ENCODE measurements around the gene CCBE1. TPM values are rescaled to one million over a fixed set of nuclear protein-coding genes. Genes with fewer than 3 reads are reported as not detected.
"Not testable (repeated sequence)": the region's sequence is repeated elsewhere in the genome, so short reads cannot be mapped to it uniquely, and the experiment has no call there.

The CCBE1 gene
- total RNA-seq, result not detected
- polyA plus RNA-seq, result not detected

DNA sequence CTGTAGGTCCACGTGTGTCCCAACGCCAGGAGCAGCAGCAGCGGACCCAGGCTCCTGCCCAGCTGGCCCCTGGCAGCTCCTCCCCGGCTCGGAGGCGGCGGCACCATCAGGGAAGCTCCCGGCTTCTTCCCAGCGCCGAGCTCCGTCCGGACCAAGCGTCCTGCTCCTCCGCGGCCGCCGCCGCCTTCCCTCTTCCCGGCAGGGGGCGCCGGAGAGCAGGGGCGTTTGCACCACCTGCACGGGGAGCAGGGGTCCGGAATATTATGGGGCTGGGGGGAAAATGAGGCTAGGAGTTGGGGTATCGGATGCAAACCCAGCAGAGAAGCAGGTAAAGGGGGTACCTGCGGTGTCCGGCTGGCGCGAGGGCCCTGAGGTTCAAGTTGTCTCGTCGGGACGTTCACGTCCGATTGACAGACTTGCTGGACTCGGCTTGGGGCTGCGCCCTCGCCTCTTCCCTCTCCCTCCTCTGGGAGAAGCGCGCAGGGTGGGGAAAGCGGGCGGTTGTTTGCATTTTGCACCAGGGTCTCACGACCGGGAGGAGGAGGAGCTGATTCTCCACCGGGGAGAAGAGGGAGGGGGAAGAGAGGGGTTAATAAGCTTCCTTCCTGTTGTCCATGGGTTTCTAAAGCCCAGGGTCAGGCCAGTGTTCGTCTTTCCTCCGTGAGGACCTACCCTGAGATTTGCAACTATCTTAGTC is at the start of gene CCBE1:
Gene CCBE1 (minus strand): TSS at position 188 of the 697 bp plus-strand sequence.
- H3K27ac Mint-ChIP-seq, result no peak within 1 kb of the TSS
- DNase-seq, result no peak
- no peaks in the 10 kb centered on the region for H3K9me3 Mint-ChIP-seq
- Histone ChIP-seq H3K36me3 (ENCODE audit: insufficient read depth, low read length) (no peaks in the 10 kb centered on the region), H3K27me3 (ENCODE audit: insufficient read depth, low read length) (peaks cover 5% of the 10 kb centered on the region), H3K27ac (ENCODE audit: low read depth, low read length) (no peak within 1 kb of the TSS), H3K4me3 (ENCODE audit: low read length in 2 of 2) (no peak within 1 kb of the TSS), H3K9me3 (ENCODE audit: control insufficient read depth in 1 of 2, low read length in 2 of 2) (no peaks in the 10 kb centered on the region), H3K4me1 (ENCODE audit: insufficient read depth, low read length) (no peaks in the 10 kb centered on the region)
- intact Hi-C loops (cut with micrococcal nuclease), result no loop called here
- peak within 1 kb of the TSS in 3 of 8 donors; percentile 62 to 66 (median 66) for H3K4me3 Mint-ChIP-seq
- CTCF ChIA-PET (ENCODE audit: partially characterized antibody), result no interaction called here
- peaks cover 30 to 37% of the 10 kb centered on the region in 2 donors for H3K27me3 Mint-ChIP-seq
- H3K4me1 Mint-ChIP-seq, result peaks cover 2 to 15% (median 13%) of the 10 kb centered on the region in 4 donors
- no peaks in the 10 kb centered on the region for H3K36me3 Mint-ChIP-seq
- POLR2A ChIA-PET (ENCODE audit: partially characterized antibody), result no interaction called here

DNA sequence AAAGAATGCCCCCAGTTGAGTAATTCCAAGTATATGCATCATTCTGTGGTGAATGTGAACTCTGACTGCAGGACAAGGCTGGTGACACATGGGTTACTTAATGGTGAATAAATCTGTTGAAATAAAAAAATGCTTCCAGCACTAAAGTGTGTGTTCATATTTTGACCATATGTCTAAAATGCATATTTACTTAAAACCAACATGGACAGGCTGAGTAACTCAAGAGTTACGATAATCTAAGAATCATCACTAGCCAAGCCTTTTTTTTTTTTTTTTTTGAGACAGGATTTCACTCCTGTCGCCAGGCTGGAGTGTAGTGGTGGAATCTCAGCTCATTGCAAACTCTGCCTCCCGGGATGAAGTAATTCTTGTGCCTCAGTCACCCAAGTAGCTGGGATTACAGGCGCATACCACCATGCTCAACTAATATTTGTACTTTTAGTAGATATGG is 47.1 kb upstream of the CCBE1 start:
- Mint-ChIP-seq H3K4me3 (no peak overlapping the region), H3K9me3 (peaks cover 0 to 4% (median 0%) of the 10 kb centered on the region in 8 donors), H3K4me1 (no peaks in the 10 kb centered on the region), H3K27me3 (peaks cover 0 to 3% of the 10 kb centered on the region in 2 donors), H3K36me3 (no peaks in the 10 kb centered on the region), H3K27ac (no peak overlapping the region)
- DNase-seq, result no peak
- intact Hi-C loops (cut with micrococcal nuclease), result no loop called here
- no peaks in the 10 kb centered on the region for H3K9me3 ChIP-seq (ENCODE audit: control insufficient read depth in 1 of 2, low read length in 2 of 2)
- H3K36me3 ChIP-seq (ENCODE audit: insufficient read depth, low read length), result no peaks in the 10 kb centered on the region
- no peak overlapping the region for H3K4me3 ChIP-seq (ENCODE audit: low read length in 2 of 2)
- ChIA-PET CTCF (ENCODE audit: partially characterized antibody) (no interaction called here), POLR2A (ENCODE audit: partially characterized antibody) (no interaction called here)
- H3K27me3 ChIP-seq (ENCODE audit: insufficient read depth, low read length), result no peaks in the 10 kb centered on the region
- no peaks in the 10 kb centered on the region for H3K4me1 ChIP-seq (ENCODE audit: insufficient read depth, low read length)
- H3K27ac ChIP-seq (ENCODE audit: low read depth, low read length), result no peak overlapping the region

DNA sequence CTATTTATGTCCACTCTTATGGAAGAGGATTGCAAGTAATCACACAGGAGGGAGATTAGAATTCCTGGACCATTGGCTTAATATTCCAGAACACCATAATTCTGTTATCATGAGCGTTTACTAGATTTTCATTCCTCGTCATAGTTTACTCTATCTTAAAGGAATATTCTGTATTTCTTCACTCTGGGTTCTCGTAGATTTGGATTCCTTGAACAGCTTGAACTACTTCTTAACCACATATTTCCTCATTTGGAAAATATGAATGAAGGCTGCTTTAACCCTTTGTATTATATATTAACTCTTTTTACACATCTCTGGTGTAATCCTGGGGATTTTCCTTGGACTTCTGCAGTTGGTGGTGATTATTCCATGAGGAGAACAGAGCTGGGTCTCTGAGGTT is 46.3 kb upstream of the CCBE1 start:
- Mint-ChIP-seq H3K36me3 (no peaks in the 10 kb centered on the region), H3K9me3 (peaks cover 0 to 8% (median 2%) of the 10 kb centered on the region in 8 donors), H3K4me1 (no peaks in the 10 kb centered on the region), H3K27ac (no peak overlapping the region), H3K27me3 (peaks cover 0 to 3% of the 10 kb centered on the region in 2 donors), H3K4me3 (no peak overlapping the region)
- CTCF ChIA-PET (ENCODE audit: partially characterized antibody), result no interaction called here
- DNase-seq, result no peak
- Histone ChIP-seq H3K4me3 (ENCODE audit: low read length in 2 of 2) (no peak overlapping the region), H3K9me3 (ENCODE audit: control insufficient read depth in 1 of 2, low read length in 2 of 2) (no peaks in the 10 kb centered on the region), H3K27ac (ENCODE audit: low read depth, low read length) (no peak overlapping the region), H3K4me1 (ENCODE audit: insufficient read depth, low read length) (no peaks in the 10 kb centered on the region), H3K36me3 (ENCODE audit: insufficient read depth, low read length) (no peaks in the 10 kb centered on the region), H3K27me3 (ENCODE audit: insufficient read depth, low read length) (no peaks in the 10 kb centered on the region)
- intact Hi-C loops (cut with micrococcal nuclease), result no loop called here
- POLR2A ChIA-PET (ENCODE audit: partially characterized antibody), result no interaction called here

DNA sequence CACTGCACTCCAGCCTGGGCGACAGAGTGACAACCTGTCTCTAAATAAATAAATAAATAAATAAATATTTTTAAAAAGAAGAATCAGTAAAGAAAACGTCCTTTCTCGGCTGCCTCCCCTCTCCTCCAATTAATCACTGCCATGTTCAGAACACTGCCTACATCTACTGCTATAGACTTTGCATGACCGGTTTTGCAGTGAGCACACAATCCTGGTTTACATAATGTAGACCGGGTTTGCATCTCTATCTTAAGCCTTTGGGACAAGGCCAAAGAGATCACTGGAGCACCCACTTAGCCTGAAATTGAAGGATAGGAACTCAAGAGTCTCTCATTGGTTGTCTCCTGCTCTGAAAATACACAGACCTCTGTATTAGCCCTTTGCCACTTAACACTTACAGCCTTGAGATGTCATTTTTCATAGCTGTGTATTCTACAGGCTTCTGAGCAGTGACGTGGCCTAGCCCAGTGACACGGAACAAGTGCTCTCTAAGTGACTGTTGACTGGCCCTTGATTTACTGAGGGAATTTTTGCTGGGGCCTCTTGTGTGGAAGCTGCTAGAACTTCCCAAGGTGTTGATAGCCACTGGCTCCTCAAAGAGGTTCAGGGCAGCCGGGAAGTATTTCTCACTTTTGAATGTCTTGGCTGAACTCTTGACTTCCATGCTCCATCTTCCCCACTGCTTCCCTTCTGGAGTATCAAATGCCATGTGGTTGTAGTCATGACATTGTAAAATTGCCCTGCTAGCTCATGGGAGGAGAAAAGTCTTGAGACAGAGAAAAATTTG is 45.3 kb upstream of the CCBE1 start:
- Histone ChIP-seq H3K4me3 (ENCODE audit: low read length in 2 of 2) (no peak overlapping the region), H3K4me1 (ENCODE audit: insufficient read depth, low read length) (no peaks in the 10 kb centered on the region), H3K9me3 (ENCODE audit: control insufficient read depth in 1 of 2, low read length in 2 of 2) (no peaks in the 10 kb centered on the region), H3K27me3 (ENCODE audit: insufficient read depth, low read length) (no peaks in the 10 kb centered on the region), H3K27ac (ENCODE audit: low read depth, low read length) (no peak overlapping the region), H3K36me3 (ENCODE audit: insufficient read depth, low read length) (no peaks in the 10 kb centered on the region)
- CTCF ChIA-PET (ENCODE audit: partially characterized antibody), result no interaction called here
- H3K36me3 Mint-ChIP-seq, result no peaks in the 10 kb centered on the region
- H3K27me3 Mint-ChIP-seq, result peaks cover 0 to 1% of the 10 kb centered on the region in 2 donors
- no peak overlapping the region for H3K27ac Mint-ChIP-seq
- POLR2A ChIA-PET (ENCODE audit: partially characterized antibody), result no interaction called here
- H3K4me1 Mint-ChIP-seq, result no peaks in the 10 kb centered on the region
- no peak for DNase-seq
- H3K4me3 Mint-ChIP-seq, result no peak overlapping the region
- intact Hi-C loops (cut with micrococcal nuclease), result no loop called here
- peaks cover 0 to 6% (median 0%) of the 10 kb centered on the region in 8 donors for H3K9me3 Mint-ChIP-seq

DNA sequence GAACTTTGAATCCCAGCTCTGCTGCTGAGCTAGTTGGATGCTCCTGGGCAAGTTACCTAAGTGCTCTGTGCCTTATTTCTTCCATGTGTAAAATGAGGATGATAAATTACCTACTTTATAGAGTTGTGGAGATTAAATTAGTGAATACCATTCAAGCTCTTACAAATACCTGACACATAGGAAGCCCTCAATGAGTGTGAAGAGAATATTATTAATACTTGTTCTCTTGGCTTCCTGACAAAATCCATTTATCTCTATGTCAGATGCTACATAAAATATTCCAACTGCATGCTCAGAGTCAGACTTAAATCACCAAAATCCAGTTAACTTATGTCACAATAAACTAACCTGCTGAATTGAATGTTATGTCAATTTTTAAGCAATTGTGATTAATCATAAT is 42.9 kb upstream of the CCBE1 start:
- Mint-ChIP-seq H3K4me1 (no peaks in the 10 kb centered on the region), H3K36me3 (no peaks in the 10 kb centered on the region), H3K4me3 (no peak overlapping the region), H3K9me3 (peaks cover 0 to 6% (median under 1%) of the 10 kb centered on the region in 8 donors), H3K27ac (no peak overlapping the region), H3K27me3 (peaks cover 0 to 4% of the 10 kb centered on the region in 2 donors)
- ChIA-PET POLR2A (ENCODE audit: partially characterized antibody) (no interaction called here), CTCF (ENCODE audit: partially characterized antibody) (no interaction called here)
- intact Hi-C loops (cut with micrococcal nuclease), result no loop called here
- no peaks in the 10 kb centered on the region for H3K9me3 ChIP-seq (ENCODE audit: control insufficient read depth in 1 of 2, low read length in 2 of 2)
- no peak overlapping the region for H3K27ac ChIP-seq (ENCODE audit: low read depth, low read length)
- no peaks in the 10 kb centered on the region for H3K4me1 ChIP-seq (ENCODE audit: insufficient read depth, low read length)
- H3K27me3 ChIP-seq (ENCODE audit: insufficient read depth, low read length), result no peaks in the 10 kb centered on the region
- no peaks in the 10 kb centered on the region for H3K36me3 ChIP-seq (ENCODE audit: insufficient read depth, low read length)
- DNase-seq, result no peak
- no peak overlapping the region for H3K4me3 ChIP-seq (ENCODE audit: low read length in 2 of 2)

DNA sequence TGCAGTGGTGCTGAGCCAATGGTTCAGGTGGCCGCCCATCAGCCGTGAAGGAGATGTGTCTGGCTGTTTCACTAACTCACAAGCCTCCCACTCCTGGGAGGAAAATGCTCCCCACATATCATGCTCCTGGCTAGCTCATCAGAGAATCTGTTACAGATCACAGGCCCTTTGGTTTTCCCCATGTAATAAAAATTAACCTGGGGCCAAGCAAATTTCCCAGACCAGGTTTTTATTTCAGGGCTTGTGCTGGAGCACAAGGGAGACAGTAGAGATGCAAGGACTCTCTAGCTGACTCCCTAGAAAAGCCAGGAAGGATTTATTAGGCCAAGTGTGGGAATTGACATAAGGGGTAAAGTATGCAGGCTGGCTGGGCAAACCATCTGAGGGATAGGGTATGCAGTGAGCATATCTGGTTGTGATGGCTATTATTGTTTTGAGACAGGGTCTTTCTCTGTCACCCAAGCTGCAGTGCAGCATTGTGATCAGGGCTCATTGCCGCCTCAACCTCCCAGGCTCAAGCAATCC is 40.6 kb upstream of the CCBE1 start:
- Histone ChIP-seq H3K27ac (ENCODE audit: low read depth, low read length) (no peak overlapping the region), H3K36me3 (ENCODE audit: insufficient read depth, low read length) (no peaks in the 10 kb centered on the region), H3K9me3 (ENCODE audit: control insufficient read depth in 1 of 2, low read length in 2 of 2) (no peaks in the 10 kb centered on the region), H3K4me3 (ENCODE audit: low read length in 2 of 2) (no peak overlapping the region), H3K27me3 (ENCODE audit: insufficient read depth, low read length) (no peaks in the 10 kb centered on the region), H3K4me1 (ENCODE audit: insufficient read depth, low read length) (no peaks in the 10 kb centered on the region)
- H3K27ac Mint-ChIP-seq, result no peak overlapping the region
- no peak for DNase-seq
- ChIA-PET CTCF (ENCODE audit: partially characterized antibody) (no interaction called here), POLR2A (ENCODE audit: partially characterized antibody) (no interaction called here)
- H3K27me3 Mint-ChIP-seq, result peaks cover 1 to 4% of the 10 kb centered on the region in 2 donors
- peaks cover 0 to 6% (median under 1%) of the 10 kb centered on the region in 8 donors for H3K9me3 Mint-ChIP-seq
- H3K4me3 Mint-ChIP-seq, result no peak overlapping the region
- H3K36me3 Mint-ChIP-seq, result no peaks in the 10 kb centered on the region
- intact Hi-C loops (cut with micrococcal nuclease), result no loop called here
- no peaks in the 10 kb centered on the region for H3K4me1 Mint-ChIP-seq

DNA sequence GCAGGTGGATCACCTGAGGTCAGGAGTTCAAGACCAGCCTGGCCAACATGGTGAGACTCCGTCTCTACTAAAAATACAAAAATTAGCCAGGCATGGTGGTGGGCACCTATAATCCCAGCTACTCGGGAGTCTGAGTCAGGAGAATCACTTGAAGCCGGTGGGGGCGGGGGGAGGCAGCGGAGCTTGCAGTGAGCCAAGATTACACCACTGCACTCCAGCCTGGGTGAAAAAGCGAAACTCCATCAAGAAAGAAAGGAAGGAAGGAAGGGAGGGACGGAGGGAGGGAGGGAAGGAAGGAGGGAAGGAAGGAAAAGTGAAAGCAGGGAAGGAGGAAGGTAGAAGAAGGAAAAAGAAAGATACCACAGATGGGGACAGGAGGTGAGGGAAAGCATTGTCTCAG is 40.1 kb upstream of the CCBE1 start:
- POLR2A ChIA-PET (ENCODE audit: partially characterized antibody); H3K27ac ChIP-seq (ENCODE audit: low read depth, low read length); H3K27me3 ChIP-seq (ENCODE audit: insufficient read depth, low read length); H3K4me3 ChIP-seq (ENCODE audit: low read length in 2 of 2); H3K36me3 ChIP-seq (ENCODE audit: insufficient read depth, low read length); DNase-seq; H3K27me3 Mint-ChIP-seq; H3K9me3 ChIP-seq (ENCODE audit: control insufficient read depth in 1 of 2, low read length in 2 of 2); H3K9me3 Mint-ChIP-seq; H3K4me3 Mint-ChIP-seq; H3K36me3 Mint-ChIP-seq; H3K27ac Mint-ChIP-seq; H3K4me1 ChIP-seq (ENCODE audit: insufficient read depth, low read length); CTCF ChIA-PET (ENCODE audit: partially characterized antibody); H3K4me1 Mint-ChIP-seq; intact Hi-C loops (cut with micrococcal nuclease): not testable (repeated sequence)

Data from CD4-positive, alpha-beta memory T cell (primary cell).